BLaER1 treated with 17β-estradiol and CSF1 and Interleukin-3, amounts not matched to agents 10 nM and 100 nM (cell line): Measurements from ENCODE around the gene EDIL3.

Experiments used
- H3K27ac ChIP-seq, 11 experiments: shearing (Covaris generic); formaldehyde crosslinking; 2 replicates each; pipeline ENCODE4 v1.8.1; 2022
- H3K27me3 ChIP-seq, 11 experiments: shearing (Covaris generic); formaldehyde crosslinking; 2 replicates each; pipeline ENCODE4 v1.8.1; 2022
- H3K36me3 ChIP-seq, 11 experiments: shearing (Covaris generic); formaldehyde crosslinking; 2 replicates each; pipeline ENCODE4 v1.8.1; 2022
- H3K4me1 ChIP-seq, 10 experiments: shearing (Covaris generic); formaldehyde crosslinking; 2 replicates each; pipeline ENCODE4 v1.8.1; 2022
- H3K4me2 ChIP-seq, 11 experiments: shearing (Covaris generic); formaldehyde crosslinking; 2 replicates each; pipeline ENCODE4 v1.8.1; 2022
- H3K4me3 ChIP-seq, 10 experiments: shearing (Covaris generic); formaldehyde crosslinking; 2 replicates each; pipeline ENCODE4 v1.8.1; 2022
- H3K9ac ChIP-seq, 11 experiments: shearing (Covaris generic); formaldehyde crosslinking; 2 replicates each; pipeline ENCODE4 v1.8.1; 2022
- H3K9me3 ChIP-seq, 11 experiments: shearing (Covaris generic); formaldehyde crosslinking; replicated peaks in 1 of 11; 2 replicates each; pipeline ENCODE4 v1.8.1; 2022
- H4K20me1 ChIP-seq, 11 experiments: shearing (Covaris generic); formaldehyde crosslinking; 2 replicates each; pipeline ENCODE4 v1.8.1; 2022
- Cebpa-rat ChIP-seq, 11 experiments: shearing (Covaris generic); IDR thresholded peaks; 2 replicates each; pipeline ENCODE4 v1.8.1; 2022

EDIL3 gene

DNA sequence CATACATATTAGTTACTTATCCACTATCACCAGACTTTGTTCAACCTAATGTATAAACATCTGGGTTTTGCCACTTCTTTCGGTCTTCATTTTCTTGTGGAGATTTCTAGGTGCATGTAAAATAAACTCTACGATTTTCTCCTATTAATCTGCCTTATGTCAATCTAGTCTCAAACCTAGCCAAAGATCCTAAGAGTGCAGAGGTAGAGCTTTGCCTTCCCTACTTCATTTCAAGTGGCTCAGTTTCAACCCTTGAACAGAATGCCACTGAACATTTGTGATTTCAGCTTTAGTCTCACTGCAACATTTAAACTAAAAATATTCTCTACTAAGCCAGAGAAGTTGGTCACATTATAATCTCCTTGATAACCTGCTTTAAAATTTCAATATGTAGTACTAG lies 94.0 kb downstream of the EDIL3 start:
- no peaks in the 10 kb centered on the region for H4K20me1 ChIP-seq

DNA sequence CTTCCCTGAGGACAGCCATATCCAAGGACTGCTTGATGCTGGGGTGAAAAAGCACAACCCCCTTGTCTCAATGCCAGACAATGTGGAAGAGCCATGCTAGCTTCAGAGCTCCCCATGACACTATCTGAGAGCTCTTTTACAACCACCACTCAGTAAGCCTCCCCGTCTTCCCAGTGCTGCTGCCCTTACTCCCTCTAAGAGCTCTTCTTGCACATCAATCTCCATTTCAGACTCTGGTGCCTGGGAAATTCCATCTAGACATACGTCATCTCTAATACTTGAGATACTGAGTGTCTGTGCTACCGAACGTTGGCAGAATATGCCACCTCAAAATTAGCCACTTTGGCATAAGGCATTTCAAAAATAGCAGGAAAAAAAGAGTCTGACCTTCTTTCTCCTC lies 94.5 kb downstream of the EDIL3 start:
- no peak for TF ChIP-seq Cebpa-rat (IDR thresholded peaks at IDR 0.05)
- Histone ChIP-seq H3K4me1 (peaks cover 0 to 15% (median 11%) of the 10 kb centered on the region in 10 experiments; a peak in 10 of 20 replicates), H3K4me3 (no peak overlapping the region), H3K9ac (no peak overlapping the region), H3K27me3 (no peaks in the 10 kb centered on the region), H3K36me3 (no peaks in the 10 kb centered on the region), H3K4me2 (no peak overlapping the region), H4K20me1 (no peaks in the 10 kb centered on the region), H3K27ac (no peak overlapping the region), H3K9me3 (no peaks in the 10 kb centered on the region)

More for the DNA sequence above, 94.0 kb downstream of the EDIL3 start:
- Histone ChIP-seq H3K9ac (no peak overlapping the region), H3K4me3 (no peak overlapping the region), H3K27ac (no peak overlapping the region), H3K9me3 (no peaks in the 10 kb centered on the region), H3K4me1 (peaks cover 0 to 15% (median 11%) of the 10 kb centered on the region in 10 experiments; a peak in 10 of 20 replicates), H3K27me3 (no peaks in the 10 kb centered on the region), H3K36me3 (no peaks in the 10 kb centered on the region), H3K4me2 (no peak overlapping the region)
- TF ChIP-seq Cebpa-rat (IDR thresholded peaks at IDR 0.05), result no peak

DNA sequence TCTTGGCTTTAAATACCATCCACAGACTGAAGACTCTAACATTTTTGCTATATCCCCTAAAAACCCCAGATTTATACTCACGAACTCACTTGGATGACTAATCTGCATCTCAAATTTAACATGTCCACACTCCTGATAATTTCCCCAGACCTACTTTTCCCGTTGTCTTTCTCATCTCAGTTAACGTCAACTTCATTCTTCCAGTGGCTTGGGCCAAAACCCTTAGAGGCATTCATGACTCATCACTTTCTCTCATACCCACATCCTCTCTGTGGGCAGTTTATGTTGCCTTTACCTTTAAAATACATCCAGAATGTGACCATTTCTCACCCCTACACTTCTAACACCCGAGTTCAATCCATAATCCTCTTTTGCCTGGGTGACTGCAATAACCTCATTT lies 96.7 kb downstream of the EDIL3 start:
- peaks cover 0 to 15% (median 11%) of the 10 kb centered on the region in 10 experiments; a peak in 10 of 20 replicates for H3K4me1 ChIP-seq
- no peak overlapping the region for H3K4me3 ChIP-seq
- H4K20me1 ChIP-seq, result no peaks in the 10 kb centered on the region
- H3K9ac ChIP-seq, result no peak overlapping the region
- H3K27me3 ChIP-seq, result no peaks in the 10 kb centered on the region
- no peak for TF ChIP-seq Cebpa-rat (IDR thresholded peaks at IDR 0.05)
- no peaks in the 10 kb centered on the region for H3K9me3 ChIP-seq
- H3K27ac ChIP-seq, result no peak overlapping the region; a peak in 1 of 22 replicates
- no peaks in the 10 kb centered on the region for H3K36me3 ChIP-seq
- peak overlapping the region in 8 of 11 experiments; percentile 4 to 72 (median 37); a peak in 11 of 22 replicates for H3K4me2 ChIP-seq

DNA sequence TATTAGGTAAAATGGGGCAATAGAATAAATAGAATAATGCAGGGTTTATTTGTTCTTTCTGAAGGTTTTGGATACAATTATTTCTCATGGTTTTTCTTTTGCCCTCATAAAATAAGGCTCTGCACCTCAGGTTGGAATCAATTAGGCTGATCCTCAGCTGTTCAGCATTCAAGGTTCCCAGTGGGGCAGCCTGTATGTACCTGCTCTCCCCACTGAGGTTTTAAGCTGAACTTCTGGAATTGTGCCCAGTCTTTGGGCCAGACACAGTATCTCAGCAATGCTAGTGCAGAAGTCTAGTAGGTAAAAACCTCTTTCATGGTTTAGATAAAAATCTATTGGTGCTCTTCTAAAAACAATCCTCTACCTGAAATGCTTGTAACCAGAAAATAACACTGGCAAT lies 98.0 kb downstream of the EDIL3 start:
- Histone ChIP-seq H3K4me3 (no peak overlapping the region), H3K9ac (no peak overlapping the region), H3K4me2 (no peak overlapping the region), H3K27ac (no peak overlapping the region), H3K27me3 (no peaks in the 10 kb centered on the region), H3K4me1 (peaks cover 0 to 15% (median 11%) of the 10 kb centered on the region in 10 experiments; a peak in 10 of 20 replicates), H3K36me3 (no peaks in the 10 kb centered on the region), H3K9me3 (no peaks in the 10 kb centered on the region), H4K20me1 (no peaks in the 10 kb centered on the region)
- no peak for TF ChIP-seq Cebpa-rat (IDR thresholded peaks at IDR 0.05)

DNA sequence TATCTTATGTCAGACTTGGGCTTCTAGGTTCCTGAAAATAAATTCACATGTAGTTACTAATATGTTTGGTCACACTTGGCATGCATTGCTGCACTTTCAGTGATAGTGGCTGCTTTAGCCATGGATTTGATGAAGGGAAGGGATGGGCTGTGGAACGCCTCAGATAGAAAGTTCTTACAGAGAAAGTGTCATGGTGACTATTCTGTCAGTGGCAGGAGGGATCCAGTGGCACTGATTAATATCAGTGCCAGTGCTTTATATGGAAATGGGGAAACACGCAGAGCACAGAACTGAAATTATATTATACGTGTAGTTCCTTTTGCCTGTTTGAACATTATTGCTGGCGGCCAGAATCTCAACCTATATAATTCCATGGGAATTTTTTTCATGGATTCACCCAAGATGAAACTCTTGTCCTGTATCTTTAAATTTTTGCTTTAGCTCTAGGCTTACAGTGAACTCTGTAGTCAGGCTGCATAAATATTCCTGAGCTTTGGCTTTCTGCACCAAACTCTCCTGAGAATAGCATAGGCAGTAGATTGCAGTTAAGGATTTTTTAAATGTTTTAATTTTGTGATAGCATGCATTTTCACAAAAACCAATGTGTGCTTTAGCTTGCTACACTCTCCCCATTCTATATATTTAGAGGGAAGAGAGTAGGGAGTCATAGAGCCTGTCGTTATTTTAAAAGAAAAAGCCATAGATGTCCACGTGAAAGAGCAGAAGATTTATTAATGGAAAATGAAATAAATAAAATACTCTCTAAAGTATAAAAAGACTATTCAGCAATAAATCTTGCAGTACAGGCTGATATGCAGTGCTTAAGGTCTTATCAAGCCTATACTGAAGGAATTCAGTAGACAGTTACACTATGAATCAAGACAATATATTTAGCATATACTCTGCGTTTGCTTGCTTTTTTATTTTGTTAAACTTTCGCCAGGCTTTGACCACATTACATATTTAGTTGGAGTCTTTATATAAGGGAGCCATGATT lies 98.7 kb downstream of the EDIL3 start:
- no peaks in the 10 kb centered on the region for H3K36me3 ChIP-seq
- H3K4me2 ChIP-seq, result no peak overlapping the region
- H3K9ac ChIP-seq, result no peak overlapping the region
- H3K27me3 ChIP-seq, result no peaks in the 10 kb centered on the region
- no peak overlapping the region for H3K4me3 ChIP-seq
- H3K9me3 ChIP-seq, result no peaks in the 10 kb centered on the region
- peaks cover 0 to 15% (median 11%) of the 10 kb centered on the region in 10 experiments; a peak in 10 of 20 replicates for H3K4me1 ChIP-seq
- TF ChIP-seq Cebpa-rat (IDR thresholded peaks at IDR 0.05), result no peak
- H3K27ac ChIP-seq, result no peak overlapping the region
- no peaks in the 10 kb centered on the region for H4K20me1 ChIP-seq

DNA sequence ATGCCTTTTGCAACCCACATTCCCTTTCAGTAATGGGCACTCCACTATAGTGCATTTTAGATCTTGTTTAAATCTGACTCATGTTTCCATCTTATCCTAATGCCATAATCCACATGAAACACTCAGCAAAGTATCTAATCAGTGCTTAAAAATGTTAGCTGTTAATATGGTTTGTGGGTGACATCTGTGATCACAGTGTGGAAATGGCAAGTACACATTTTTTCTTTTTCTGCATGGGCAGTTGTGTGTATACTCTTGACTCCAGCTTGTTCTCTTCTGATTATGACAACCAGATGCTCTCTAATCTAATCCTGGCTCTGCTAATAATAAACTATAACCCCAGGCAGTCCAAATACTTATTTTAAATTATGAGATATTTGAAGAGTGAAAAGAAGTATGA lies 103.3 kb downstream of the EDIL3 start:
- Histone ChIP-seq H3K4me2 (no peak overlapping the region; a peak in 1 of 22 replicates), H3K36me3 (no peaks in the 10 kb centered on the region), H3K4me3 (no peak overlapping the region), H3K27me3 (no peaks in the 10 kb centered on the region), H4K20me1 (no peaks in the 10 kb centered on the region), H3K4me1 (0 out of 20 replicates have a peak, but pooled peaks cover 0 to 6% (median 0%) of the 10 kb centered on the region in 10 experiments), H3K9ac (no peak overlapping the region), H3K9me3 (no peaks in the 10 kb centered on the region; a peak in 2 of 22 replicates), H3K27ac (no peak overlapping the region)
- TF ChIP-seq Cebpa-rat (IDR thresholded peaks at IDR 0.05), result no peak

DNA sequence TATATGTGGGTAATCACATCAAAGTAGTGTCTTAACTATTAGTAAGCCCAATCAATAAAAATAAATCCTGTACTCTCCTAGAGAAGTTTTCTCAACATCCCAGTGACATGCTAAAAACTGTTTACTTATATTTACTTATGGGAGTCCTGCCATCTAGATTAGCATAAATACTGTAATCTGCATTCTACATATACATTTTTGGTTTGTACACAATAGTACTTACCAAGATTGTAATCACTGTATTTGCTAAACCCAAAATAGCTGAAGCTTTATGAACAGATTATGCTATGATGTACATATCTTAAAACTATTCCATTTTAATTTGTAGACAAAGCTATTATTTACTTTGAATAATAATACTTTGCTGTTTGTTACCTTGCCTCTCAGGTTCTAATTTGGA lies 105.4 kb downstream of the EDIL3 start:
- Histone ChIP-seq H3K36me3 (no peaks in the 10 kb centered on the region), H3K4me3 (no peak overlapping the region), H4K20me1 (no peaks in the 10 kb centered on the region), H3K9ac (no peak overlapping the region), H3K9me3 (no peaks in the 10 kb centered on the region; a peak in 2 of 22 replicates), H3K27me3 (no peaks in the 10 kb centered on the region), H3K4me2 (no peak overlapping the region), H3K4me1 (0 out of 20 replicates have a peak, but pooled peaks cover 0 to 6% (median 0%) of the 10 kb centered on the region in 10 experiments), H3K27ac (no peak overlapping the region)
- TF ChIP-seq Cebpa-rat (IDR thresholded peaks at IDR 0.05), result no peak

DNA sequence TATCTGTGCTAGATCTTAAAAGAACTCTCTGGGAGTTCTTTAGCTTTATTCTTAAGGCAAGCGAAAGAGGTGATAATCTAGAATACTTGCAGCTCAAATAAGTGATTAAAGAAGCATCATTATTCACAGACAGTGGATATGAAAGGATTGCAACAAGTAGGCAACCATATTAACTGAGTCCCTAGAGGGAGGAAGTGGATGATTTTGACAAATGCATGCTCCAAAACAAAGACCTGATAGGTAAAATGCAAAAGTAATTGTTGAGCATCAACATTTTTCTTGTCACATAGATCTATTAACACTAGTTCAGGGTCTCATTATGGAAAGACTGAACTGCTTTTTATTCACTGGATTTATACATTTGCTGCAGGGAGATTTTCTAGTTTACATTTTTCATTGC lies 109.1 kb downstream of the EDIL3 start:
- Histone ChIP-seq H3K4me3 (no peak overlapping the region), H3K4me2 (no peak overlapping the region), H4K20me1 (no peaks in the 10 kb centered on the region), H3K9me3 (no peaks in the 10 kb centered on the region; a peak in 2 of 22 replicates), H3K36me3 (no peaks in the 10 kb centered on the region), H3K4me1 (no peaks in the 10 kb centered on the region), H3K9ac (no peak overlapping the region), H3K27me3 (no peaks in the 10 kb centered on the region), H3K27ac (no peak overlapping the region)
- no peak for TF ChIP-seq Cebpa-rat (IDR thresholded peaks at IDR 0.05)

DNA sequence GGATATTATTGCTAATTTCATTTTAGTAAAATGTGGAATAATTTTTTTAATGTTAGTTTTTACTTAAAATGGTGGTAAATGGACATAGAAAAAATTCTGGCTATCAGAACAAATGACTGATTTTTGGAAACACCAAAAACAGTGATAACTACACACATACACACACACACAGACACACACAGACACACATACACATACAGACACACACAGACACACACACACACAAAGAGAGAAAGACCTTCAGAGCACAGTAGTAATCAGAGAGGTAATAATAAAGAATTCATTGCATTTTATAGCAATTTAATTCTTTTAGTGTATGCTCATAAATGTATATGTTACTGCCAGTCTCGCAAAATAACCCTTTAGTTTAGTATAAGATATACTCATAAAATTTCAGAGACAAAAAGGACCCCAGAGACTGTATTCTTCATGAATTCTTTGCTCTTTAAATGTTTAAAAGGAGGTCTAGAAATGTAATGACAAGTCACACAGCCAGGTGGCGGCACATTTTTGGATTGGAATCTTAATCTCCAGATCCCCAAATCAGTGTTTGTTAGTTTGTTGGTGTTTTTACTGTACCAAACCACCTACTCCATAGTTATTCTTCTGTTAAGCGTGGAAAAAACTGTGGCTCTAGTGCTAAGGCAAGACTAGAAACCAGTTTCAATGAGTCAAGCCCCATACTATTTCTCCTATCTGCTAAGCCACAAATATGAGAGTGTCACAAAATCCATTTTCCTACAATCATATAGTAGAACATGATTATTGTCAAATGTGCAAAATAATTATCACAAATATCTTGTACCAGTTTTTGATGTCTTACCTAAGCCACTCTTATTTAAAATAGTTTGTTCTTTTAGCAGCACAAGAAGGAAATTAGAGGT lies 109.9 kb downstream of the EDIL3 start:
- no peak for TF ChIP-seq Cebpa-rat (IDR thresholded peaks at IDR 0.05)
- Histone ChIP-seq H3K9me3 (no peaks in the 10 kb centered on the region), H4K20me1 (no peaks in the 10 kb centered on the region), H3K27ac (no peak overlapping the region), H3K36me3 (no peaks in the 10 kb centered on the region), H3K4me1 (no peaks in the 10 kb centered on the region), H3K4me2 (no peak overlapping the region), H3K9ac (no peak overlapping the region), H3K27me3 (no peaks in the 10 kb centered on the region), H3K4me3 (no peak overlapping the region)
